Smooth muscle cell (in vitro differentiated cells): Measurements from ENCODE around the gene MAP3K10. TPM values are rescaled to one million over a fixed set of nuclear protein-coding genes. Genes with fewer than 3 reads are reported as not detected.

Source experiments
- DNase-seq: peaks from one replicate; lab custom pipeline; 2025; ENCODE audit not compliant: unreplicated experiment; lab: John Stamatoyannopoulos, UW
- H2AFZ ChIP-seq: fragments of 200-600 bp; sonication (generic); 2 replicates; pipeline ENCODE4 v1.6.0; 2016; ENCODE audit warnings: antibody characterized with exemption, low read depth, mild to moderate bottlenecking
- H3F3A ChIP-seq: fragments of 200-600 bp; sonication (generic); 2 replicates; pipeline ENCODE4 v1.6.0; 2017; ENCODE audit warnings: antibody characterized with exemption, low read depth
- H3K27ac ChIP-seq: fragments of 200-600 bp; sonication (generic); 2 replicates; pipeline ENCODE4 v1.5.1; 2016; ENCODE audit warnings: low read depth, mild to moderate bottlenecking
- H3K27me3 ChIP-seq: fragments of 200-600 bp; sonication (generic); 2 replicates; pipeline ENCODE4 v1.6.1; 2016; ENCODE audit warnings: low read depth, mild to moderate bottlenecking
- H3K36me3 ChIP-seq: fragments of 200-600 bp; sonication (generic); 2 replicates; pipeline ENCODE4 v1.5.1; 2016; ENCODE audit warnings: low read depth
- H3K4me1 ChIP-seq: fragments of 200-600 bp; sonication (generic); 2 replicates; pipeline ENCODE4 v1.5.1; 2016; ENCODE audit warnings: low read depth
- H3K4me2 ChIP-seq: fragments of 200-600 bp; sonication (generic); 2 replicates; pipeline ENCODE4 v1.6.0; 2016; ENCODE audit warnings: mild to moderate bottlenecking
- H3K4me3 ChIP-seq: fragments of 200-600 bp; sonication (generic); 2 replicates; pipeline ENCODE4 v1.5.1; 2016; ENCODE audit warnings: mild to moderate bottlenecking
- H3K79me2 ChIP-seq: fragments of 200-600 bp; sonication (generic); 2 replicates; pipeline ENCODE4 v1.6.0; 2016; ENCODE audit warnings: low read depth, mild to moderate bottlenecking
- H3K9ac ChIP-seq: fragments of 200-600 bp; sonication (generic); 2 replicates; pipeline ENCODE4 v1.6.0; 2016; ENCODE audit warnings: low read depth
- H3K9me3 ChIP-seq: fragments of 200-600 bp; sonication (generic); replicated peaks from 2 replicates; pipeline ENCODE4 v1.5.1; 2016; ENCODE audit warnings: low read depth
- H4K20me1 ChIP-seq: fragments of 200-600 bp; sonication (generic); 2 replicates; pipeline ENCODE4 v1.6.0; 2016; ENCODE audit warnings: low read depth
- WGBS: methylation state at CpG from one replicate; pipeline ENCODE4 v1.1.7; 2016; ENCODE audit warnings: low lambda C conversion rate; 5-methylcytosine and 5-hydroxymethylcytosine counted together
- polyA plus RNA-seq: library from polyadenylated mRNA; unstranded; fragments of >200 nt; fragmentation: Nextera tagmentation; extraction: Ambion mirVana; gene quantifications from 2 replicates; pipeline ENCODE4 v1.2.1, GENCODE V29; 2016
- total RNA-seq: library from RNA; depleted of rRNA; stranded (reverse); fragments of >200 nt; gene quantifications from 2 replicates; pipeline ENCODE4 v1.2.3, GENCODE V29; 2014
- TF ChIP-seq, protein P1 (sequence below): fragments of 200-600 bp; sonication (generic); IDR thresholded peaks from 2 replicates; pipeline ENCODE4 v1.5.1; 2017; ENCODE audit warnings: borderline replicate concordance, mild to moderate bottlenecking, antibody characterized with exemption; ENCODE audit not compliant: insufficient read depth, poor library complexity, severe bottlenecking

Gene MAP3K10
- total and polyA plus RNA-seq, 2 experiments from 2014 or later: 4.4 to 7.8 TPM

DNA sequence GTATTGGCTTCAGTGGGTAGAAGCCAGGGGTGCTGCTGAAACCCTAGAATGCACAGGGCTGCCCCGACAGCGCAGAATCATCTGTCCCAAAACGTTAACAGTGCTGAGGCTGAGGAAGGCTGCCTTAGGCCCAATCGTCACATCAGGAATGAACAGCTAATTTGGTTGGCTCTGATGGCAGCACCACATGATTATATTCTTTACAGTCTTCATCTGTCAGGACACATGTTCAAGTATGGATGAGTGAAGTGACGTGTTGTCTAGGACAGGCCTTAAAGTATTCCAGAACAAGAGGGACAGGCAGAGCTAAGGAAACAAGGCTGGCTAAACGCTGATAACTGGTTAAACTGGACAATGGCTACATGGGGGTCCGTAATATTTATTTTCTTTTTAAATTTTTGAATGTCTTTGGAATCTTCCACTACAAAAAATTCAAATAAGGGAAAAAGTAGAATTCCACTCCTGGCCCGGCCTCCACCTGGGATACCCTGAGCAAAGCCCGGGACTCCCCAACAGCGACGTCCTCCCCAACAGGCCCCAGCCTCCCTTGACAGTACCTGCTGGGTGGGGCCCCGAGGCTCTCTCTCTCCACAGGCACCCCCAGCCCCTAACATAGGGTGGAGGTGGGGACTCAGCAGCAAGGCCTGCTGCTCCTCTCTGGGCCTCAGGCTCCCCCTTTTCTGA lies 50.0 kb downstream of the MAP3K10 start:
- H3K4me1 ChIP-seq: no peaks in the 10 kb centered on the region
- H4K20me1 ChIP-seq: peaks cover 34% of the 10 kb centered on the region
- H3K27ac ChIP-seq: no peak overlapping the region
- no peaks in the 10 kb centered on the region for H3K27me3 ChIP-seq
- TF ChIP-seq, protein P1, sequence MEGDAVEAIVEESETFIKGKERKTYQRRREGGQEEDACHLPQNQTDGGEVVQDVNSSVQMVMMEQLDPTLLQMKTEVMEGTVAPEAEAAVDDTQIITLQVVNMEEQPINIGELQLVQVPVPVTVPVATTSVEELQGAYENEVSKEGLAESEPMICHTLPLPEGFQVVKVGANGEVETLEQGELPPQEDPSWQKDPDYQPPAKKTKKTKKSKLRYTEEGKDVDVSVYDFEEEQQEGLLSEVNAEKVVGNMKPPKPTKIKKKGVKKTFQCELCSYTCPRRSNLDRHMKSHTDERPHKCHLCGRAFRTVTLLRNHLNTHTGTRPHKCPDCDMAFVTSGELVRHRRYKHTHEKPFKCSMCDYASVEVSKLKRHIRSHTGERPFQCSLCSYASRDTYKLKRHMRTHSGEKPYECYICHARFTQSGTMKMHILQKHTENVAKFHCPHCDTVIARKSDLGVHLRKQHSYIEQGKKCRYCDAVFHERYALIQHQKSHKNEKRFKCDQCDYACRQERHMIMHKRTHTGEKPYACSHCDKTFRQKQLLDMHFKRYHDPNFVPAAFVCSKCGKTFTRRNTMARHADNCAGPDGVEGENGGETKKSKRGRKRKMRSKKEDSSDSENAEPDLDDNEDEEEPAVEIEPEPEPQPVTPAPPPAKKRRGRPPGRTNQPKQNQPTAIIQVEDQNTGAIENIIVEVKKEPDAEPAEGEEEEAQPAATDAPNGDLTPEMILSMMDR: no peak
- no peak overlapping the region for H3K9ac ChIP-seq
- WGBS: 98% methylated on average over 9 of the region's 12 CpGs
- no peaks in the 10 kb centered on the region for H3K9me3 ChIP-seq
- no peaks in the 10 kb centered on the region for H3K79me2 ChIP-seq
- no peak for DNase-seq
- no peak overlapping the region for H3K4me2 ChIP-seq
- H3K36me3 ChIP-seq: no peaks in the 10 kb centered on the region
- no peak overlapping the region for H3K4me3 ChIP-seq
- no peaks in the 10 kb centered on the region for H3F3A ChIP-seq
- H2AFZ ChIP-seq: no peak overlapping the region

DNA sequence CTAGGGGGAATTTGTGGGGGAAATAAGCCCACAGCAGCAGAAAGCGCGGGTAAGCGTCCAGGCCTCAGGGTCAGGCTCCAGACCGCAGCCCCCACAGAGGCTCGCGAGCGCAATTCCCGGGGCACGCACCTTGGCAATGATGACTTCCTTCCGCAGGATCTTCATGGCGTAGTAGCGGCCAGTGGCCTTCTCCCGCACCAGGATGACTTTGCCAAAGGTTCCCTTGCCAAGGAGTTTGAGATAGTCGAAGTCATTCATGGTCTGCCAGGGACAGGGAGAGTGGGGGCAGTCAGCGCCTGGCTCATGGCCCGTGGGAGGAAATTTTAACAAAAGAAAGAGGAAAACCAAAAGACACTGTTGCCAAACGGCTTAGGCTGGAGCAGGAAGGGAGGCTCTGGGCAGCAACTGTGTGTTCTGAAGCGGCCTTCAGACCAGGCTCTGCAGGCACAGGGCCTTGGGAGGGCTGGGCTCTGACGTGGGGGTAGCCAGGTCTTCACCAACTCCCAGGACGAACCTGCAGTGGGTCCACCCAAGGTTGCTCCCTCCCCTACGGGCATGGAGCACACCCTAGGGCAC lies 50.7 kb downstream of the MAP3K10 start:
- H3K9ac ChIP-seq: no peak overlapping the region
- TF ChIP-seq, protein P1: no peak
- no peak overlapping the region for H2AFZ ChIP-seq
- no peak for DNase-seq
- H4K20me1 ChIP-seq: peaks cover 41% of the 10 kb centered on the region
- H3K4me1 ChIP-seq: no peaks in the 10 kb centered on the region
- no peaks in the 10 kb centered on the region for H3K9me3 ChIP-seq
- H3K27me3 ChIP-seq: no peaks in the 10 kb centered on the region
- no peaks in the 10 kb centered on the region for H3K36me3 ChIP-seq
- no peaks in the 10 kb centered on the region for H3K79me2 ChIP-seq
- H3K4me2 ChIP-seq: no peak overlapping the region
- H3K4me3 ChIP-seq: no peak overlapping the region
- H3F3A ChIP-seq: no peaks in the 10 kb centered on the region
- WGBS: 97% methylated on average over 21 of the region's 21 CpGs
- no peak overlapping the region for H3K27ac ChIP-seq

DNA sequence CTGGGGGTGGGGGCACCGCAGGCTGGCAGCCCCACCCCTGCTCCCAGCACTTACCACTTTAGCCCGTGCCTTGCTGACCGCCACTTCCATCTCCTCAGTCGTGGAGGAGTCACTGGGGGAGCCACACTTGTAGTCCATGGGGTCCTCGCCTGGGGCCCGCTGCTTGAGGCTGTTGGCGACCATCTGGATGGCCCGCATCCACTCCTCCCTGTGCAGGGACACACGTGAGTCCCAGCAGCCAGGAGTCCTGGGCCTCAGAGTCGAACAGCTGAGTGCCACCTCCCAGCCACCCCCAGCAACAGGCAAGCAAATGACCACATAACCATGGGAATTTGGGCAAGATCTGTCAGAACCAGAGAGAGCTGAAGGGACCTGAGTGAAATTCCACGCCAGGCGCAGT lies 51.3 kb downstream of the MAP3K10 start:
- TF ChIP-seq, protein P1: no peak
- H3K4me2 ChIP-seq: no peak overlapping the region
- H3K27me3 ChIP-seq: no peaks in the 10 kb centered on the region
- WGBS: 95% methylated on average over 12 of the region's 12 CpGs
- H3K9me3 ChIP-seq: no peaks in the 10 kb centered on the region
- H3F3A ChIP-seq: no peaks in the 10 kb centered on the region
- no peak overlapping the region for H3K9ac ChIP-seq
- peaks cover 44% of the 10 kb centered on the region for H4K20me1 ChIP-seq
- H2AFZ ChIP-seq: no peak overlapping the region
- no peaks in the 10 kb centered on the region for H3K79me2 ChIP-seq
- no peak for DNase-seq
- no peaks in the 10 kb centered on the region for H3K36me3 ChIP-seq
- no peak overlapping the region for H3K27ac ChIP-seq
- no peak overlapping the region for H3K4me3 ChIP-seq
- H3K4me1 ChIP-seq: no peaks in the 10 kb centered on the region

DNA sequence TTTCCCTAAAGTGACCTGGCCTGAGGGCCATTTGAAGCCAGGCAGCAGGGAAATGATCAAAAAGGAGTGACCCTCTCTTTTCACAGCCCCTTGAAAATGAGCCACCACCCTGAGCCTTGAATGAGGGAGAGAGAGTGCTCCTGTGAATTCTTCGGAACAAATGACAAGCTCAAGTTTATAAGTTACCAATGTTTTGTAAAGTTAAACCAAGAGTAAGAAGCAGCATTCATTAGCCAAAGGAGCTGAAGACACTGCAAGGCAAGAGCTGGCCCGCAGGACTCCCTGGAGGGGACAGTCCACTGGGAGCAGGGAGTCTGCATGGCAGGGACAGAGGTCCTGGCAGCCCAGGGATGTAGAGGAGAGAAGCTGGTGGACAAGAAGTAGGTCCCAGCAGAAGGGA lies 52.0 kb downstream of the MAP3K10 start:
- Histone ChIP-seq H3K4me1 (no peaks in the 10 kb centered on the region), H3K4me3 (no peak overlapping the region), H3K36me3 (no peaks in the 10 kb centered on the region), H4K20me1 (peaks cover 51% of the 10 kb centered on the region), H3K4me2 (no peak overlapping the region), H3K27me3 (no peaks in the 10 kb centered on the region), H3K79me2 (no peaks in the 10 kb centered on the region), H3K9ac (no peak overlapping the region), H3K27ac (no peak overlapping the region), H3F3A (no peaks in the 10 kb centered on the region), H2AFZ (no peak overlapping the region), H3K9me3 (no peaks in the 10 kb centered on the region)
- WGBS: 100% methylated on average over 2 of the region's 2 CpGs
- no peak for DNase-seq
- TF ChIP-seq, protein P1: no peak
